Small intestine (tissue), 7 donors: ENCODE data around the gene AOC2. TPM values are rescaled to one million over a fixed set of nuclear protein-coding genes. Genes with fewer than 3 reads are reported as not detected.
A peak's percentile ranks its signal among the peaks of the same experiment; 100 is the strongest.
"Not testable (repeated sequence)": the region's sequence is repeated elsewhere in the genome, so short reads cannot be mapped to it uniquely, and the experiment has no call there.

ENCODE experiments used
- DNase-seq, 2 donors: peaks; one replicate each; pipeline versions ENCODE4 v3.0.0 to v3.0.0-alpha.2; 2013
- FAIRE-seq: peaks from 2 replicates; lab custom pipeline; 2012; peaks lifted over from hg19 to GRCh38; lab: Jason Lieb, UNC
- H3K27ac ChIP-seq, 3 donors: one replicate each; pipeline ENCODE4 v1.5.1; 2013; ENCODE audit warnings: low read length in 2 of 3, mild to moderate bottlenecking in 2 of 3, control low read depth in 1 of 3, inconsistent platforms in 1 of 3, low read depth in 1 of 3, moderate library complexity in 1 of 3
- H3K27me3 ChIP-seq, 3 donors: one replicate each; pipeline ENCODE4 v1.6.1; 2013; ENCODE audit warnings: low read length in 3 of 3, inconsistent platforms in 1 of 3; ENCODE audit not compliant: control insufficient read depth in 3 of 3, insufficient read depth in 3 of 3
- H3K36me3 ChIP-seq, 3 donors: one replicate each; pipeline ENCODE4 v1.6.1; 2013; ENCODE audit warnings: low read length in 3 of 3, inconsistent platforms in 1 of 3, low read depth in 1 of 3, mild to moderate bottlenecking in 1 of 3, moderate library complexity in 1 of 3; ENCODE audit not compliant: control insufficient read depth in 3 of 3, insufficient read depth in 2 of 3
- H3K4me1 ChIP-seq, 3 donors: one replicate each; pipeline ENCODE4 v1.6.1; 2013; ENCODE audit warnings: low read length in 2 of 3, inconsistent platforms in 1 of 3, low read depth in 1 of 3, mild to moderate bottlenecking in 1 of 3, moderate library complexity in 1 of 3; ENCODE audit not compliant: control insufficient read depth in 3 of 3, insufficient read depth in 2 of 3
- H3K4me3 ChIP-seq, 3 donors: one replicate each; pipeline ENCODE4 v1.5.1; 2013; ENCODE audit warnings: low read length in 3 of 3, control low read depth in 1 of 3, inconsistent platforms in 1 of 3, low read depth in 1 of 3, mild to moderate bottlenecking in 1 of 3, moderate library complexity in 1 of 3
- H3K9me3 ChIP-seq, 2 donors: one replicate each; pipeline ENCODE4 v1.6.1; 2013; ENCODE audit warnings: low read depth in 1 of 2, low read length in 1 of 2; ENCODE audit not compliant: control insufficient read depth in 2 of 2, insufficient read depth in 1 of 2
- WGBS, 3 donors: extraction: QIAGEN DNeasy Blood & Tissue Kit; methylation state at CpG; one replicate each; pipeline ENCODE4 v1.1.7; 2013; 5-methylcytosine and 5-hydroxymethylcytosine counted together
- polyA plus RNA-seq, 4 donors: library from polyadenylated mRNA; stranded (reverse) in 3 of 4; unstranded in 1 of 4; fragments of 200-250 nt in 3 of 4; fragments of 120-200 nt in 1 of 4; gene quantifications; one replicate each; pipeline versions ENCODE4 v1.2.1 to v1.2.3, GENCODE V29; 2013
- donor health status: healthy with polysubstance abuse.
- donor health status: control.
- donor health status: control.
- donor health status: Bipolar disorder and iron deficiency.
- donor health status: healthy.

The AOC2 gene
- polyA plus RNA-seq, 4 donors: 0.54 to 1.3 (median 0.89) TPM

GRCh38 chr17:42899981-42900380 is 55.6 kb downstream of the AOC2 start:
- FAIRE-seq, H3K4me3 ChIP-seq, H3K27me3 ChIP-seq, DNase-seq, H3K36me3 ChIP-seq, H3K9me3 ChIP-seq: not testable (repeated sequence)
- Histone ChIP-seq H3K4me1 (peaks cover 0 to 45% (median under 1%) of the 10 kb centered on the region in 3 donors), H3K27ac (peak overlapping the region in 1 of 3 donors; percentile 8)
- 79 to 93% (median 79%) methylated on average over 3 of the region's 3 CpGs for WGBS, 3 donors

Other genes starting within 250 kb of the AOC2 start
- gene RETREG3, start 235.2 kb upstream of the AOC2 start, polyA plus RNA-seq: 10 to 100 TPM in 3 of 4 donors, 1 to 10 TPM in 1; 8.4 to 42.3 (median 17.0) TPM
- gene TUBG1, start 234.9 kb upstream of the AOC2 start, polyA plus RNA-seq: 10 to 100 TPM; 22.8 to 43.3 (median 33.3) TPM
- 10 to 100 TPM in 1 of 4 donors, 1 to 10 TPM in 3; 1.3 to 15.4 (median 4.9) TPM for gene TUBG2, start 185.3 kb upstream of the AOC2 start, polyA plus RNA-seq
- 10 to 100 TPM in 2 of 4 donors, 1 to 10 TPM in 2; 2.2 to 13.4 (median 9.0) TPM for gene PLEKHH3, start 167.6 kb upstream of the AOC2 start, polyA plus RNA-seq
- gene CCR10, start 162.7 kb upstream of the AOC2 start, polyA plus RNA-seq: 1 to 10 TPM in 2 of 4 donors, under 1 TPM in 1, not detected in 1; 0.38 to 4.6 (median 1.1) TPM
- 1 to 10 TPM in 2 of 4 donors, under 1 TPM in 1, not detected in 1; 0.54 to 2.7 (median 2.5) TPM for gene CNTNAP1, start 162.0 kb upstream of the AOC2 start, polyA plus RNA-seq
- gene EZH1, start 99.5 kb upstream of the AOC2 start, polyA plus RNA-seq: 10 to 100 TPM in 3 of 4 donors, 1 to 10 TPM in 1; 8.1 to 33.0 (median 13.0) TPM
- gene RAMP2, start 83.4 kb upstream of the AOC2 start, polyA plus RNA-seq: 10 to 100 TPM in 2 of 4 donors, 1 to 10 TPM in 2; 1.1 to 48.2 (median 16.4) TPM
- gene VPS25, start 71.1 kb upstream of the AOC2 start, polyA plus RNA-seq: 100 to 1,000 TPM in 2 of 4 donors, 10 to 100 TPM in 2; 85.7 to 117 (median 94.3) TPM
- gene WNK4, start 64.0 kb upstream of the AOC2 start, polyA plus RNA-seq: 10 to 100 TPM in 1 of 4 donors, 1 to 10 TPM in 2, under 1 TPM in 1; 0.67 to 25.6 (median 1.5) TPM
- 100 to 1,000 TPM; 101 to 317 (median 296) TPM for gene COA3, start 45.9 kb upstream of the AOC2 start, polyA plus RNA-seq
- 1 to 10 TPM in 1 of 4 donors, under 1 TPM in 1, not detected in 2; 0.52 to 2.3 TPM for gene CNTD1, start 45.7 kb upstream of the AOC2 start, polyA plus RNA-seq
- gene BECN1, start 20.3 kb upstream of the AOC2 start, polyA plus RNA-seq: 10 to 100 TPM; 73.5 to 96.8 (median 81.1) TPM
- 10 to 100 TPM; 49.9 to 93.0 (median 61.2) TPM for gene PSME3, start 11.2 kb upstream of the AOC2 start, polyA plus RNA-seq
- gene AOC3, start 6.6 kb downstream of the AOC2 start, polyA plus RNA-seq: 10 to 100 TPM in 1 of 4 donors, 1 to 10 TPM in 3; 1.3 to 30.0 (median 3.1) TPM
- gene G6PC1, start 56.2 kb downstream of the AOC2 start, polyA plus RNA-seq: 10 to 100 TPM in 1 of 4 donors, 1 to 10 TPM in 3; 1.4 to 12.1 (median 4.3) TPM
- 10 to 100 TPM; 27.3 to 47.4 (median 40.5) TPM for gene AARSD1, start 119.9 kb downstream of the AOC2 start, polyA plus RNA-seq
- gene PTGES3L, start 135.5 kb downstream of the AOC2 start, polyA plus RNA-seq: 1 to 10 TPM in 2 of 4 donors, under 1 TPM in 2; 0.67 to 2.0 (median 0.94) TPM
- 10 to 100 TPM in 1 of 4 donors, 1 to 10 TPM in 3; 7.2 to 13.9 (median 8.0) TPM for gene RUNDC1, start 136.0 kb downstream of the AOC2 start, polyA plus RNA-seq
- 1,000 to 10,000 TPM; 1,737 to 4,151 (median 2,370) TPM for gene RPL27, start 153.8 kb downstream of the AOC2 start, polyA plus RNA-seq
- 10 to 100 TPM; 51.5 to 62.4 (median 59.7) TPM for gene IFI35, start 162.2 kb downstream of the AOC2 start, polyA plus RNA-seq
- gene VAT1, start 177.8 kb downstream of the AOC2 start, polyA plus RNA-seq: 100 to 1,000 TPM in 1 of 4 donors, 10 to 100 TPM in 3; 20.1 to 163 (median 66.4) TPM
- under 1 TPM in 3 of 4 donors, not detected in 1; 0.27 to 0.67 (median 0.41) TPM for gene RND2, start 180.7 kb downstream of the AOC2 start, polyA plus RNA-seq